G401.6 (cell line): ENCODE results near the gene CAMTA1.
"Not testable (repeated sequence)": the region's sequence is repeated elsewhere in the genome, so short reads cannot be mapped to it uniquely, and the experiment has no call there.

Experiments used
- FAIRE-seq: peaks from 2 replicates; lab custom pipeline; 2012; peaks lifted over from hg19 to GRCh38; lab: Jason Lieb, UNC

The CAMTA1 gene

DNA sequence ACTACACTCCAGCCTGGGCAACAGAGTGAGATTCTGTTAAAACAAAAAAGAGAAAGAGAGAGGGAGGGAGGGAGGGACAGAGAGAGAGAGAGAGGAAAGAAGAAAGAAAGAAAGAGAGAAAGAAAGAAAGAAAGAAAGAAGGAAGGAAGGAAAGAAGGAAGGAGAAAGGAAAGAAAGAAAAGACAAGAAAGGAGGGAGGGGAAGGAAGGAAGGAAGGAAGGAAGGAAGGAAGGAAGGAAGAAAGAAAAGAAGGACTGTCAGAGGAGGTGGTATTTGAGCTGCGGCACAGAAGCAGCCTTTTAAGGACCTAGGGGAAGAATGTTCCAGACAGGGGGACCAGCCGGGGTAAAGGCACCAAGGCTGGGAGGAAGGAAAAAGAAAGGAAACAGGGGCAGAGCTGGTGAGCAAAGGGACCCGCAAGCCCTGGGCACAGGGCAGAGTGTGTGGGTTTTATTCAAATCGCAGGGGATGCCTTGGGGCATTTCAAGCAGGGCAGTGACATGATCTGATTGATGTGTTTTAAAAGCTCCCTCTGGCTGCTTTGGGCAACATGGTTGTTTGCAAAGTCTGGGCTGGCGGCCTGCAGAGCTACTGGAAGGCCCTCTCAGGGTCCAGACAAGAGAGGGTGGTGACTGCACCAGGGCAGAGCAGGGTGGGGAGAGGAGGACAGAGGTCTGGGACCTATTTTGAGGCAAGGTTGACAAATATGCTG lies 808.9 kb downstream of the CAMTA1 start:
- FAIRE-seq = no peak

- no peak for FAIRE-seq
These were observed 809.6 kb downstream of the CAMTA1 start for GRCh38 chr1:7594714-7595295.

- FAIRE-seq = no peak
These were observed 810.1 kb downstream of the CAMTA1 start for GRCh38 chr1:7595336-7595735.

- no peak for FAIRE-seq
These were observed 811.1 kb downstream of the CAMTA1 start for GRCh38 chr1:7596126-7596965.

DNA sequence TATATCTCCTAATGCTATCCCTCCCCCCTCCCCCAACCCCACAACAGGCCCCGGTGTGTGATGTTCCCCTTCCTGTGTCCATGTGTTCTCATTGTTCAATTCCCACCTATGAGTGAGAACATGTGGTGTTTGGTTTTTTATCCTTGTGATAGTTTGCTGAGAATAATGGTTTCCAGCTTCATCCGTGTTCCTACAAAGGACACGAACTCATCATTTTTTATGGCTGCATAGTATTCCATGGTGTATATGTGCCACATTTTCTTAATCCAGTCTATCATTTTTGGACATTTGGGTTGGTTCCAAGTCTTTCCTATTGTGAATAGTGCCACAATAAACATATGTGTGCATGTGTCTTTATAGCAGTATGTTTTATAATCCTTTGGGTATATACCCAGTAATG lies 812.8 kb downstream of the CAMTA1 start:
- FAIRE-seq = not testable (repeated sequence)

GRCh38 chr1:7604906-7605305 lies 819.7 kb downstream of the CAMTA1 start:
- not testable (repeated sequence) for FAIRE-seq

- FAIRE-seq = no peak
These were observed 820.8 kb downstream of the CAMTA1 start for GRCh38 chr1:7606096-7606495.

GRCh38 chr1:7607097-7607496 lies 821.8 kb downstream of the CAMTA1 start:
- no peak for FAIRE-seq

DNA sequence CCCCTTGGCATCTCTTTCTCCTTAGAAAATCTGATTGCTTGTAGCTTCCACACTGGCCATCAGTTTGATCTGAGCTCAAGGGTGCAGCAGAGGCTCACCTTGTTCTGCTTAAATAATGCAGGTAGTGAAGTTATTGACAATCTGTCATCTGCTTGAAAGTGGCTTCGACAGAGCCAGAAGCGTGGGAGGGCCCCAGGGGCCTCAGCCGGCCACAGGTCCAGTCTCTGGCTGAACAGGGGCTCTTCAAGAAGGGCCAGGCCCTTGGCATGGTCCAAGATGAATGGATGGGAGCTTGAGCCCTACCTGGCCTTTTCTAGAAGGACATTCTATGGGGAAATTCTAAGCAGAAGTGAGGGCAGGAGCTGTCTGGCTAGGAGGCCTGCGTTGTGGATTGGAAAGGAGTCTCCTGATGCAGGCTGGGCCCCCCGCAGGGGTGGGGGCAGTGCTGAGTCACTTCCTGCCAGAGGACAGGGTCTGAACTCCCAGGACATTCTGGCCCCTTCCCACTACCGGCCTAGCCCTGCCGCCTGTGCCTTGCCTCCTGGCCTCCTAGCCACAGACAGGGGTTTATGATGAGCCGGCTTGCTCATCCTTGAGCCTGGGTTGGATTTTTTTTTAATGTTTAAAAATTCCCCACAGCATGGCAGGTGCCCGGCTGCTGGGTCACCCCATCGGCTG lies 823.5 kb downstream of the CAMTA1 start:
- FAIRE-seq = no peak

- FAIRE-seq = no peak
These were observed 824.2 kb downstream of the CAMTA1 start for GRCh38 chr1:7609311-7609994.

DNA sequence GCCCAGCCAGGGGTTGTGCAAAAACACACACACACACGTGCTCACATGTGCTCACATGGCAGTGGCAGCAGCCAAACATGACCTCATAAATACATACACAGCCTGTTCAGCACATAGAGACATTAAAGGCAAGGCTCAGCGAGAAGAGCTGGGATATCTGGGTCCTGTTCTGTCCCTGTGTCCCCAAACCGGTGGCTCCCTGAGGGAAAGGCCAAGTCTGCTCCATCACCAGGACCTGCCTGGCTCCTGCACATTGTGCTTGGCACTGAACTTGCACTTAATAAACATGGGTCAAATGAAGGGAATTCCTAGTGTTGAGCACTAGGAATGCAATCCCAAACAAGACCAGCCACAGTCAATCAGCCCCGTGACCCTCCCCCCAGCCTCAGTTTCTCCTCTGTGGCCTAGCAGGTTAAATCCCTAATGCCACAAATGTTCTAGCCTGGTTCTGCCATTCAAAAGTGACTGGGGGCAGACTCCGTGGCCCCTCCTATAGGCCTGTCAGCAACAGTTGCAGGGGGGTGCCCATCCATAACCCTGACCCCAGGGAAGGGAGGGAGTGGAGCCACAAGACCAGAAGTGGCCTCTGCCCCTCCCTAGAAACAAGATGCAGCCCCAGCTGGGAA lies 825.0 kb downstream of the CAMTA1 start:
- no peak for FAIRE-seq

GRCh38 chr1:7610936-7611335 lies 825.7 kb downstream of the CAMTA1 start:
- no peak for FAIRE-seq

DNA sequence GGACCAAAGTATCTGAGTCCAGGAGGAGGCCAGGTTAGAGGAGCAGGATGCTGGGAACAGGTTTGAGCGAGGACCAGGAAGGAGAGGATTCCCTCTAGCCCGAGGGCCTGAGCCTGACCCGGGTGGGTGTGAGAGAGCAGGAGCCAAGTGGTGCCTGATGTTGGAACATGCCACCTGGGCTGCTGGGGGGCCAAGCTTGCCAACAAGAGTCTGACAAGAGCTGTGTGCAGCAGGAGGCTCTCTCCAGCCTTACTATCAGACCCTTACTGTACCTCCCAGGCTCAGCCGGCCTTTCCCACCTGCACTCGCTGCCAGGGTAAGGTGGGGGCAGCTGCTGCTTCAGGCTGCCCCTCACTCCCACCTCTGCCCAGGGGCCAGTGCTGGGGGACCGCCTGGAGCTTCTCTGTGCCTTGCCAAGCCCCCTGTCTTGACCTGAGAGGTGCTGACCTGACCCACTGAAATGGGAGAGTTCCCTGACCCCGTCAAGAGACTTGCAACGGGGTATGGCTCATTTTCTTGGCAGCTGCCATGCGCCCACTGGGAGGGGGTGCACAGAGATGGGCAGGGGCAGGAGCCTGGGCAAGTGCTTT lies 826.3 kb downstream of the CAMTA1 start:
- FAIRE-seq = no peak

GRCh38 chr1:7613106-7613850 lies 828.0 kb downstream of the CAMTA1 start:
- FAIRE-seq = no peak

DNA sequence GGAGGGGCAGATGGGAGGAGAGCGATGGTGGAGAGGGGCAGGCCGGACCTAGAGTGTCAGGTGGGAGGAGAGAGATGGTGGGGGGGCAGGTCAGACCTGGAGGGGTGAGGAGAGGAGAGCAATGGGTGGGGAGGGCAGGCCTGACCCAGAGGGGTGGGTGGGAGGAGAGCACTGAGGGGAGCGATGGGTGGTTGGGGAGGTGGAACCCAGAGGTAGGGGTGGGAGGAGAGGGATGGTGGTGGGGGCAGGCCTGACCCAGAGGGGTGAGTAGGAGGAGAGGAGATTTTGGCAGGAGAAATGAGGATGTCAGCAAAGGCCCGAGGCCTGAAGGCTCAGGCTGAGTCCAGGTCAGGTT lies 828.6 kb downstream of the CAMTA1 start:
- FAIRE-seq = no peak

GRCh38 chr1:7614576-7615074 lies 829.4 kb downstream of the CAMTA1 start:
- FAIRE-seq = no peak

DNA sequence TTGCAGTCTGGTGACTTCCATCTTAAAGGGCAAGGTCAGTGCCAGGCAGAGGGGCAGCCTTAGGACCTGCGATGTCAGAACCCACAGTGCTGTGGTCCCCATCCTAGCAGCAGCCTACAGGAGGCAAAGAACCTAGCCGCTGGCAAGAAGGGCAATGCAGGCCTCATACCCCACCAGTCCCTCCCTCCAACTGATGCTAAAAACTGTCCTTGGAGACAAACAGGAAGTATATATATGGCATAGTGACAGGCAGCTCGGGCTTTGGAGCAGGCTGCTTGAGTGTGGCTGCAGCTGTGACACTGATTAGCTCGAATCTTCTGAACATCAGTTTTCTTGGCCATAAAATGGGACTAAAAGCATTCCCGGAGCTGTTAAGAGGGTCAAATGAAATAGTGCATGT lies 829.9 kb downstream of the CAMTA1 start:
- no peak for FAIRE-seq

DNA sequence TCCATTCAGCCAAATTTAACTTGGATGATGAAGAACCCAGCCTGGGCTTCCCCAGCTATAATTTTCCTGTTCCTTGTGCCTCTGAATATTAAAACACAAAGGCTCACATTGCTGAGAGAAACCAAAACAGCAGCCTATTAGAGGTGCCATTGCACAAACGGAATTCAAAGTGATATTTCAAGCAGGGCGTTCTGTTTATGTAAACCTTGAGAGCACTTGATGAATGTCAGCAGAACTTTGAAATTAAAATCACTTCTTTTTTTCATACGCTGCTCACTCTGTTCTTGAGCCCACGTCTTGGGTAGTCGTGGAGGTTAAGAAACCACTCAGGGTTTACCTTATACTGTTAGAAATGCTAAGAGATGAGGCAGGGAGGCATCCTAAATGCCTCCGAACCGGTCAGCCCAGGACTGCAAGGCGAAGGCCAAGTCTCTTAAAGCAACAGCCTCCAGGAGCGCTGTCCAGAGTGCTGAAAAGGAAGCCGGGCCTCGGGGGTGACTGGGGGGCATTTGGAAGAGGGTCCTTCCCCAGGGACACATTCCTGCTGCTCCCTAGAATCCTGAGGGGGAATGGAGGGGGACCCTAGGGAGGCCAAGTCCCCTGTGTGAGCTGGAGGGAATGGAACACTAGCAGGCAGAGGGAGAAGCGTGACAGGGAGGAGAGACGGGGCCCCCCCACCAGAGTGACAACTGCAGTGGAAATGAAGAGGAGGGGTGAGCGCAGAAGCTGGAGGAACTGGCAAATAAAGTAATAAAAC lies 831.0 kb downstream of the CAMTA1 start:
- FAIRE-seq = no peak

DNA sequence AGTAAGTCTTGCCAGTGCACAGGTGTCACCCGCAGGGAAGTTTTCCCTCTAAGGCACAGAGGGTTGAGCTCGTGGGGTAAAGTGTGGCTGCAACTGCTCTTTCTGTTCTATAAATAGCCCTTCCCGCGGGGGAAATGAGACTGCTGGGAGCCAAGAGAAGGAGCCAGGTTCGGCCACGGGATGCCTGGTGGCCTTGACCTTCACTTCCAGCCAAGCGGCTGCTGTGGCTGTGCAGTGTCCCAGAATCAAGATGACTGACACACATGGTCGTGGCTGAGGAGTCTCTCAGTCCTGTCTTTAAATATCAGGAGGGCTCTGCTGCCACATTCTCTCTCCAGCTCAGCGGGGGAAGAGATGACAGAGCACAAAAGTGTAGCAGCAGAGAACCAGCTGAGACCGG lies 831.7 kb downstream of the CAMTA1 start:
- no peak for FAIRE-seq

DNA sequence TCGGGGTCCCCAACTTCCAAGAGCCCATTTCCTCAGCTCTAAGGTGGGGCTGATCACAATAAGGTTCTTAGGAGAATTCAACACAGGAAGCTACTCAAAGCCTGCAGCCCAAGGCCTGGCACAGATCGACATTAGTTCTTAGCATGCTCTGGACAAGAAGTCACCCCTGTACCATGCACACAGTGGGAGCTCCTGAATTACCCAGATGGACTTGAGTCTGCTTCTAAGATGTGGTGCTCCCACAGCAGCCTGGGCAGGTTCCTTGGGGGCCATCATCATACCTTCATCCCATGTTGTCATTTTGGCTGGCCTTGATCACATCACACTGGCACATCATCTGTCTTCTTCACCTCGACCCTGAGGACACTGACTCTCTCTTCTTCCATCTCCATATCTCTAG lies 832.6 kb downstream of the CAMTA1 start:
- no peak for FAIRE-seq
